22Rv1 (cell line): ENCODE results near the gene CAPN10.

ENCODE experiments used
- H3K27ac ChIP-seq: fragments of 450-650 bp; 2 replicates; pipeline ENCODE4 v1.5.1; 2017
- ZFX ChIP-seq: fragments of 450-650 bp; IDR thresholded peaks from 2 replicates; pipeline ENCODE4 v1.6.1; 2017; ENCODE audit warnings: antibody characterized with exemption, borderline replicate concordance
- TF ChIP-seq, protein P1 (sequence below): fragments of 450-650 bp; IDR thresholded peaks from 2 replicates; pipeline ENCODE4 v1.5.1; 2017; ENCODE audit warnings: mild to moderate bottlenecking

The CAPN10 gene

DNA sequence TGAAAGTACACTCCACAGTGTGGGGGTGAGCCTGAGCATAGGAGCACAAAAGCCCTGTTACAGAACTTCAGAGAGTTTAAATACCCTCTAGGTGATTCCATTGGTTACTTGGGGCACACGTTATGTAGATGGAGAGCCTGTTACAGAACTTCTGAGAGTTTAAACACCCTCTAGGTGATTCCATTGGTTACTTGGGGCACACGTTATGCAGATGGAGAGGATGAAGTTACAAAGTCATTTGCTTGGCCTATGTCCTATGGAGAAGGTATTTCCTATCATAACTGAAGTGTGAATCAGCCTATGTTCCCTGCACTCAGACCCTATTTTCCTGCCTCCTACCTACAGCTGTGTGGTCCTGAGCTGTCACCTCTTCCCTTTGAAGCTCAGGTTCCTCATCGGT, 3.8 kb upstream of the CAPN10 start:
- H3K27ac ChIP-seq: no peak overlapping the region
- TF ChIP-seq, protein P1, sequence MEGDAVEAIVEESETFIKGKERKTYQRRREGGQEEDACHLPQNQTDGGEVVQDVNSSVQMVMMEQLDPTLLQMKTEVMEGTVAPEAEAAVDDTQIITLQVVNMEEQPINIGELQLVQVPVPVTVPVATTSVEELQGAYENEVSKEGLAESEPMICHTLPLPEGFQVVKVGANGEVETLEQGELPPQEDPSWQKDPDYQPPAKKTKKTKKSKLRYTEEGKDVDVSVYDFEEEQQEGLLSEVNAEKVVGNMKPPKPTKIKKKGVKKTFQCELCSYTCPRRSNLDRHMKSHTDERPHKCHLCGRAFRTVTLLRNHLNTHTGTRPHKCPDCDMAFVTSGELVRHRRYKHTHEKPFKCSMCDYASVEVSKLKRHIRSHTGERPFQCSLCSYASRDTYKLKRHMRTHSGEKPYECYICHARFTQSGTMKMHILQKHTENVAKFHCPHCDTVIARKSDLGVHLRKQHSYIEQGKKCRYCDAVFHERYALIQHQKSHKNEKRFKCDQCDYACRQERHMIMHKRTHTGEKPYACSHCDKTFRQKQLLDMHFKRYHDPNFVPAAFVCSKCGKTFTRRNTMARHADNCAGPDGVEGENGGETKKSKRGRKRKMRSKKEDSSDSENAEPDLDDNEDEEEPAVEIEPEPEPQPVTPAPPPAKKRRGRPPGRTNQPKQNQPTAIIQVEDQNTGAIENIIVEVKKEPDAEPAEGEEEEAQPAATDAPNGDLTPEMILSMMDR: no peak
- TF ChIP-seq ZFX: no peak

DNA sequence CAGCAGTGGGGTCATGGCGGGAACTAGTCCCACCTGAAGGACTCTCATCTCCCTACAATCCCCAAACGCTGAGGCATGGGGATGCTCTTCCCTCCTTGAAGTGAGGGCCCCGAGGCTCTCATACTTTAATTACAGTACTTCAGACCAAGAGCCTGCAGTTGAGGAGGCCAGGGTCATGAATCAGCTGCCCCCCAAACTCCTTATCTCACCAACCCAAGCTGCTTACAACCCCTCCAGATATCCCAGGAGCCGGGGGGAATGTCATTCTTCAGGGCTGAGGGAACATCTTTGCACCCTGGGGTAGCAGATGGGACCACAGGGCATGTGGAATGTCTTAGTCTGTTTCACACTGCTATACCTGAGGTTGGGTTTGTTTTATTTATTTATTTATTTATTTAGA, 2.8 kb upstream of the CAPN10 start:
- TF ChIP-seq, protein P1: no peak
- no peak for TF ChIP-seq ZFX
- no peak overlapping the region for H3K27ac ChIP-seq

DNA sequence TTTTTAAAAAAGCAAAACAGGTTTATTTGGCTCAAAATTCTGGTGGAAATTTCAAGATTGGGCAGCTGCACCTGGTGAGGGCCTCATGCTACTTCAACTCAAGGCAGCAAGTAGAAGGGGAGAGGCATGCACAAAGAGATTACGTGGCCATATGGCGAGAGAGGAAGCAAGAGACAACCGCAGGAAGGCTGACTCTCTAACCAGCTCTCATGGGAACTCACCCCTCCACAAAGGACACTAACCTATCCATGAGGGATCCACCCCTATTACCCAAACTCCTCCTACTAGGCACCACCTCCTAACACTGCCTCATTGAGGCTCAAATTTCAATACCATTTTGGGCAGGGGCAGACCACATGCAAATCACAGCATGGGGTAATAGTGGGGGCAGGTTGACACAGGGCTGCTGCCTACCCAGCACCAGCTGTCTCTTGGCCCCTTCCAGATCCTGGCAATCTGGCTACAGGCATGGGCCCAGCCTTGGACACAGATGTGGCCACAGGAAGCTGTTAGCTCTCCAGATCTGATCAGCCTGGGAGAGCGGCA, 2.0 kb upstream of the CAPN10 start:
- TF ChIP-seq, protein P1: no peak
- H3K27ac ChIP-seq: peak overlapping the region; percentile 71

DNA sequence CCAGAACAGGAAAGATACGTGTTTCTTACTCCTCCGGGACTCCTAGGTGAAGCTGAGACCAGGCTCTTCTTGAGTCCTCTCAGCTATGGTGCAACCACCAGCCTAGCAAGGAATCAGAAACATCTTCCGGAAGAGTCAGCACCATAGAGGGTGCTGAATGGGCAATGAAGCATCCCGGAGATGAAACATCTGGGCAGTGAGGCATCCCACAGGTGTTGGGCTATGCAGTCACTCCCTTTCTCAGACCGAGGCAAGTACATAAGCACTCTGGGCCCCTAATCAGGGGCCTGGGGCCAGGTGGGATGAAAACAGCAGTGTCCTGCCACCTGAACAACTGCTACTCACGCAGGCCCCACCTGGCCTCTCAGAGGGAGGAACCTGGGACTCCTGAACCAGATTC, 1.4 kb upstream of the CAPN10 start:
- TF ChIP-seq, protein P1: no peak
- TF ChIP-seq ZFX: no peak
- H3K27ac ChIP-seq: peak overlapping the region; percentile 71

DNA sequence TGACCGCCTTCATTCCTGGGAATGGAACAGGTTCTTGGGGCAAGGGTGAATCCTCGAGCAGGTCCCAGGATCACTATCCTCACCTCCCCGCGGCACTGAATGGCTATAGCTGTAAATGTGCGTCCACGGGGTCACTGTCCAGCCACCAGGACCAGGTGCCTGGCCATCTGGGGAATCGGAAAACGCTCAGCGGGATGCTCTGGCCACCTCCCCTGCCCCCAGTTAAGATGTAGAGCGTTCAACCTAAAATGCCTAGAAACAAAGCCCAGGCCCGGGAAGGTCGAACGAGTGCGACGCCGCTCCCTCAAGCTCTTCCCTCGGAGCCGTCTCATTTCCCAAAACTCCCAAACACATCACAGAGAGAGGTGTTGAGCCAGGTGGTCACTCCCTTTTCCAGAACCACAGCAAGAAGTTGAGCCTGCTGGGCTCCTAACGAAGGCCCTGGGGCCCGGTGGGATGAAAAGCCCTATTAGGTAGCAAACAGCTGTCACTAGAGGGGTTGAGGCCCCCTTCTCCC, 795 bp upstream of the CAPN10 start:
- TF ChIP-seq, protein P1: no peak
- no peak for TF ChIP-seq ZFX
- H3K27ac ChIP-seq: peak overlapping the region; percentile 71

DNA sequence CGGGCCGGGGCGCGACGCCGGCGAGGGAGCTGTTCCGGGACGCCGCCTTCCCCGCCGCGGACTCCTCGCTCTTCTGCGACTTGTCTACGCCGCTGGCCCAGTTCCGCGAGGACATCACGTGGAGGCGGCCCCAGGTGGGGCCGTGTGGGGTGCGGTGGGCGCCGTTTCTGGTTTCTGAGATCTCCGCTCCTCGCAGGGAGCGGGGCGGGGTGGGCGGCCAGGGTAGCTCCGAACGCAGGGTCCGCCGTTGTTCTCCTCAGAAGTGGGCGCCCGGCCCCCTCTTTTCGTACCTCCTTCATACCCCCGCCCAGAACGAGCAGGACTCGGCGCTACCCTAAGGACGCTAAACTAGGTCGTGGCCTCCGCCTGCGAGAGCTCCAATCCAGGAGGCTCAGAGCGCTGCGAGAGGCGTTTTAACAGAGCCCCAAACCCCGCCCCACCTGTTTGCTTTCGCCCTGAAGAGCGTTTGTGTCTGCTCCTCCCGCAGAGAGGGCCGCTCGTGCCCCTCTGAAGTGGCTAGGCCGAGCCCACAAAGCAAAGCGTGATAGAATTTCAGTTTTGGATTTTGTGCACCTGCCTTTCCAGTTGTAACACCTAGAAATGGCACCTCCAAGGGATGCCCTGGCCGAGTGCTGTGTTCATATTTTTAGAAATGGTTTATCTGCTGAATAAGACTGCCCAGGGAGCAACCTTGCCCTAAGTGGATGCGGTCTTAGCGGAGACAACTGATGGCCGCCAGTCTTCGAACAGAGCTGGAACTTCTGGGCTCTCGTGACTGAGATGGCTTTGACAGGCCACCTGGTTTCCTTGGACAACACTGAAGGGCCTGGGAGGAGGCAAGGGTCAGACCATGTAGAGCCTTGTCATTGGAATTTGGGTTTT, 626 bp downstream of the CAPN10 start:
- H3K27ac ChIP-seq: peak overlapping the region; percentile 71
- TF ChIP-seq, protein P1: no peak
- no peak for TF ChIP-seq ZFX

DNA sequence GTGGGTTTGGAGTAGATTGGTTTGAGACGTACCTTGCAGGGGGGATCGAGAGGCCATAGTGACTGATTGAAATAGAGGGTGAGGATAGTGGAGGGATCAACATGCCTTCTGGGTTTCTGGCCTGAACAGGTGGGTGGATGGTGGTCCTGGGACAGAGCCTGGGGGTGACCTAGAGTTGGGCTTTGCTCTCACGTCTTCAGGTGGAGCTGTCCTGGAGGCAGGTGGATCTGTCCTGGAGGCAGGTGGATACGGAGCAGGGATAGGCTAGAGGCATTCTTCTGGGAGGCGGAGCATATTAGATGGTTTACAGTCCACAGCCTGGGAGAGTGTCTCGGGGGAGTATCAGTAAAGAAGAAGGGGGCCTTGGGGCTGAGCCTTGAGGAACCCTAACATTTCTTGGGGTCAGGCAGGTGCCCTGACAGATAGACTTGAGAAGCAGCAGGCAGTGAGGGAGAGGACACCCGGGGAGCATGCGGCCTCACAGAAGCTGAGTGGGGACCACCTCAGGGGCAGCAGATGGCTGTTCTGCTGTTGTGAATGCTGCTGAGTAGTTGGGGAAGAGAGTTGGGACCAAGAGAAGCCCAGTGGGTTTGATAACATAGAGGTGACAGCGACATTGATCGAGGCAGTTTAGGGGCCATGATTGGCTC, 1.6 kb downstream of the CAPN10 start:
- H3K27ac ChIP-seq: no peak overlapping the region
- TF ChIP-seq, protein P1: no peak
- TF ChIP-seq ZFX: no peak
